ENCODE measurements around the gene TIGAR.

DNA sequence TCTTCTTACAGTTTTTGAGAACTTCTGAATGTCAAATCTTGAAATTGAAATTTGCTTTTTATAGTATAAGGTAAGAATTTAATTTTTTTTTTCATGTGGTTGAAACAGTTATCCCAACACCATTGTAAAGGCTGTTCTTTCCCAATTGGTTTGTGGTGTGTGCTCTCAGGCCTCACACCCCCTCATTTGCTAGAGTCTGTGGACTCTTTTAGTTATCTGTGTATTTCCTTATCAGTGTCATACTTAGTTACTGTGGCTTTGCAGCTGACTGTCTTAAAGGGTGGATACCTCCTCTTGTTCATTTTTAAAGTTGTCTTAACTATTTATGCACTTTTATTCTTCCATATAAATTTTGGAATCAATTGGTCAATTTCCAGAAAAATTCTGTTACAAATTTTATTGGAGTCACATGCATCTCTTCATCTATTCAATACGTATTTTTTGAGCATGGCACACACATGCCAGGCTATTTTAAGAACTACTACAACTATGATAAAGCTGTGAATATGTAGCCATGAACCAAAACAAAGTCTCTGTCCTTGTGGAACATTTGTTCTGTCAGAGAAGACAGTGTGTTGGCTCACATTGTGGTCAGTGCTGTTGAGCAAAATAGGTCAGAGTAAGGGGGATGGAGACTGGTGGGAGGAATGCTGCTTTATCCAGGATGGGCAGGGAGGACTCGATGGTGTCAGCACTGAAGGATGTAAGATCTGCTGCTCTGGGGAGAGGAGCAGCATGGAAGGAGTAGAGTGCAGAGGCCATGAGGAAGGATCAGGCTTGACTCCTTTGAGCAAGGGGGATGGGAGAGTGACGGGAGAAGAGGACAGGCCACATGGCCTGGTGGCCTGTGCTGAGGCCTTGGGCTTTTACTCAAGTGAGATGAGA lies 34.4 kb downstream of the TIGAR start:
- TF ChIP-seq CTCF (IDR thresholded peaks at IDR 0.05; ENCODE audit: borderline replicate concordance, extremely low read depth, low read length, poor library complexity, severe bottlenecking) (no peak), EZH2 (IDR thresholded peaks at IDR 0.05; ENCODE audit: borderline replicate concordance, low read depth, low read length, severe bottlenecking) (no peak)
